GM19324 (cell line): ENCODE measurements around the gene C1orf210.

Source experiments
- ATAC-seq: cut with Tn5 transposase; IDR thresholded peaks from one replicate; pipeline ENCODE4 v1.9.1; 2021; ENCODE audit warnings: mild to moderate bottlenecking, moderate library complexity; ENCODE audit not compliant: unreplicated experiment, low FRiP score

Gene C1orf210

DNA sequence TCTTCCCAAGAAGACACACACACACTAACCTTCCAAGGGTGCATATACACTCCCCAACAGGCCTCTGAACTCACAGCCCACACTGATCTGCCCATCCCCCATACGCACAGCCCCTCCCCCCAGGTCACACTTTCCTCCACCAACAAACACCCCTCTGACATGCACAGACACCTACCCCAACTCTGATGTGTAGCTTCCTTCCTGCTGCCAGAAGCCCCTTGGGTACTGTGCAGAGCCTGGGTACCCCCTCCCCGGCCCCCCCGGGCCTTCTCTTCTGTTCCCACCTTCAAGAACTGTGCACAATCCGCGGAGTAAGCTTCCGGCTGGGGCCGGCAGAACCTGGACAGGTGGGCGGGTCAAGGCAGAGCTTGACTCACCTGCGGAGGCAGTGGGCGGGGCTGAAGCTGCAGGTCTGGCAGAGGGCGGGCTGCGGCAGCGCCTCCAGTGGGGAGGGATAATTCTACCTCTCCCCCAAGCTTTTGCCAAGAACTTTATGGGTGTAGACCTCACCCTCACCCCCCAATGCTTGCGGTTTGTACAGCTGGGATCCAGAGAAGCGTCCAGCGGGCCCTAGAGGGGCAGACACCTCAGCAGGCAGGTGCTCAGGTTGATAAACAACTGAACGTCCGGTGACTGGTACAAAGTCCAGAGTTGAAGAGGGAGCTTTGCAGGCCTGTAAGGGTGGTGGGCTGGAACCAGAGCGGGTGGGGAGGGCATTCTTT lies at the start of gene C1orf210:
Gene C1orf210 (minus strand): TSS at position 313 of the 722 bp plus-strand sequence. CDS start 2,311 bp downstream, outside the sequence.
- no peak for ATAC-seq

DNA sequence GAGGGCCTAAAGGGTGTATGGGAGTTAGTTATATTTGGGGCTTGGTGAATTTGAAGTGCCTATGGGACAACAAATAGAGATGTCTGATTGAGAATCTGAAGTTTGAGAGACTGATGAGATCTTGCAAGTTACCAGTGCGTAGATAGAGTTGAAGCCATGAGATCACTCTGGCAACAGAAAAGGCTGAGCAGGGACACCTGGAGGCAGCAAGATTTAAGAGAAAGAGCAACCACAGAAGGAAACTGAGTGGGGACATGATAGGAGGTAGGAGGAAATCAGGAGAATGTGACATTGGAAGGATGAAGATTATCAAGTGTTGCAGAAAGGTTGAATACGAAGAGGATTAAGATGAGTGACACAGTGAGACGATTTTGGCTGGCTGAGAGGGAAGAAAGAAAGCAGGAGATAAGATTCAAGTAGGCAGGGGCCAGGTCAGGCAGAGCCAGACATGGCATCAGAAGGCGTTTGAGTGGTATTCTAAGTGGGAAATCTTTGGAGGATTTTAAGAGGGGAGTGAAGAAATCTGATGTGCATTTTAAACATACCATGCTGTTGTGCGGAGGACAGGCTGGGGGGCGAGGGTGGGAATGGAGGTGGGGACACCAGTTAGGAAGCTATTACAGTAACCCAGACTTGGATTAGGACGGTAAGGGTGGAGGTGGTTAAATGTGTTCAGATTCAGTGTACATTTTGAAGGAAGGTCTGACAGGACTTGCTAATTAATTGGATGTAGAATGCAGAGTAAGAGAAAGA lies 49.2 kb upstream of the C1orf210 start:
- ATAC-seq = no peak

DNA sequence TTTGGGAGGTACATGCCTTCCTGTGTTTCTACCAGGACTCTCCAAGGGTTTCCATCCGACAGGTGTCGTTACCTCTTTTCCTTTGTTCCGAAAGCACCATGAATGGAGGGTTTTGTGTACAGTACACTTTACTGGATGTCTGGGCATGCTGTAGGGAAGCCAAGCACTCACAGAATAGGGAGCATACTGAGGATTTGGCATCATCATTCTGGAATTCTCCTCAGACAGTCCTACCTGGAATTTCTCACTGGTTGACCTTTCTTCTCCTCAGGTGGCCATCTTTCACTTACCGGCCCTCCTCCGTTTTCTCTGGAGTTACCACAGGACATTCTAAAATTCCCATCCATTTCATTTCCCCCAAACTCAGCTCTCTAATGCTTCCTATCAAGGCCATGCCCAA lies 46.3 kb upstream of the C1orf210 start:
- ATAC-seq = no peak

DNA sequence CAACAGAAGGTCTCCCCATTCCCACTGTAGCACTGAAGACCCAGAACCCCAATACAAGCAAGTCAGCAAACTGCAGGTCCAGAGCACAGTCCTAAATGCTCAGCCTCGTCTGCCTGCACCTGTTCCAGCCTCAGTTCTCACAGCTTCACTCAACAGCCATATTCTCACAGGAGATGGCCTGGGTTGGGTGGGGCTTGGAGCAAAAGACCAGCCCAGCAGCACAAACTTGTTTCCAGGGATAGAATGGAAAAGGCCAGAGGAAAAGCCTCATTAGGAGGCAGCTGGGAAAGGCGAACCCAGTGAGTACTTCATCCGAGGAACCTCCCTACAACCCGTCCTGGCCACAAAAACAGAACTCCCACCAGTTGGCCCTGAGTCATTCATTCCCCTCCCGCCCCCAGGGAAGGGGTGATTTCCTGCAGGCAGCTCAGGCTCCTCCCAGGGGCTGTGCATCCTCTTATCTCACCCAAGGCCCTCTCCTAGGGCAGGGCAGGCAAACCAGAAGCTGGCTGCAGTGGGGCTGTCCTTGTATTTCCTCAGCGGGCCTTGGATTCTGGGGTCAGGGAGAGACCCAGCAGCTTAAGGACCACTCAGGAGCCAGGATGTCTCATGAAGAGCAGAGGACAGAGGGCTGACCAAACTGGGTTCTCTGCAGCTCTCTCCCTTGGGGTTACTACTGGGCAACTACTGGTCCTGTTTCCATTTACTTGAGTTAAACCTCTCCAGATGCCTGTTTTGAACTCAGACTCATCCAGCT lies 44.8 kb upstream of the C1orf210 start:
- ATAC-seq = no peak

DNA sequence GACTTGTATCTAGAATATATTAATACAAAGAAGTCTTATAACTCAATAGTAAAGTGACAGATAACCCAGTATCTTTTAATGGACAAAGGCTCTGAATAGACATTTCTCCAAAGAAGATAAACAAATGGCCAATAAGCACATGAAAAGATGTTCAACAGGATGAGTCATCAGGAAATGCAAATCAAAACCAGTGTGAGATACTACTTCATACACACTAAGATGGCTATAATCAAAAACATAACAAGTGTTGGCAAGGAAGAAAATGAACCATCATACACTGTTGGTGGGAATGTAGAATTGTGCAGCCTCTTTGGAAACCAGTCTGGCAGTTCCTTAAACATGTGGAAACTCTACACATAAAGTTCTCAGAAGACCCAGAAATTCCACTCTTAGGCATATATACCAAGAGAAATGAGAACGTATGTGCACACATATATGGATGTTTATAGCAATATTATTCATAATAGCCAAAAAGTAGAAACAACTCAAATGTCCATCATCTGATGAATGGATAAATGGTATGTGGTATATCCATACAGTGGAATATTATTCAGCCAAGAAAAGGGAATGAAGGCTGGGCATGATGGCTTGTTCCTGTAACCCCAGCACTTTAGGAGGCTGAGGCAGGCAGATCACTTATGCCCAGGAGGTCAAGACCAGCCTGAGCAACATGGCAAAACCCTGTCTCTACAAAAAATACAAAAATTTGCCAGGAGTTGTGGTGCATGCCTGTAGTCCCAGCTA lies 42.3 kb upstream of the C1orf210 start:
- ATAC-seq = no peak

DNA sequence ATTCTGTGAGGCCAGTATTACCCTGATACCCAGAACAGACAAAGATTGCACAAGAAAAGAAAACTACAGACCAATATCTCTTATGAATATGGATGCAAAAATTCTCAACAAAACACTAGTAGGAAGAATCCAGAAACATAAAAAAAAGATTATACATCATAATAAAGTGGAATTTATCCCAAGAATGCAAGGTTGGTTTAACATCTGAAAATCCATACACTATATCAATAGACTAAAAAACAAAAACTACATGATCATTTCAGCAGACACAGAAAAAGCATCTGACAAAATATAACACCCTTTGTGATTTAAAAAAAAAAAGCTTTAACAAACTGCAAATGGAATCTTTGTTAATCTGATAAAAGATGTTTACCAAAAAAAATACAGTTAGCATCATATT lies 40.0 kb upstream of the C1orf210 start:
- ATAC-seq = no peak

DNA sequence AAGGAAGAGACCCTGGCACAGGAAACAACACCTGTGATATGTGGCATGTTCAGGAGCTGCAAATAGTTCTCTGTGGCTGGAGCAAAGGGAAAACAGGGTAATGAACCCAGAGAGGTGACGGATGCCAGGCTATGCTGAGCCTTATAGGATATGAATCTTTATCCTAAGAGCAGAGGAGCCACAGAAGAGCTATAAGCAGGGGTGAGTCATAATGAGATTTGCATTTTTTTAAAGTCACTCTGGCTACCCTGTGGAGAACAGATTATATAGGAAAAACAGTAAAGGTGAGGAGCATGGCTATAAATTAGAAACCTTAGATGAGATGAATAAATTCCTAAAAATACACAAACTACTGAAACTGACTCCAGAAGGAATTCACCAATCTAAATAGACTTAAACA lies 39.4 kb upstream of the C1orf210 start:
- no peak for ATAC-seq

DNA sequence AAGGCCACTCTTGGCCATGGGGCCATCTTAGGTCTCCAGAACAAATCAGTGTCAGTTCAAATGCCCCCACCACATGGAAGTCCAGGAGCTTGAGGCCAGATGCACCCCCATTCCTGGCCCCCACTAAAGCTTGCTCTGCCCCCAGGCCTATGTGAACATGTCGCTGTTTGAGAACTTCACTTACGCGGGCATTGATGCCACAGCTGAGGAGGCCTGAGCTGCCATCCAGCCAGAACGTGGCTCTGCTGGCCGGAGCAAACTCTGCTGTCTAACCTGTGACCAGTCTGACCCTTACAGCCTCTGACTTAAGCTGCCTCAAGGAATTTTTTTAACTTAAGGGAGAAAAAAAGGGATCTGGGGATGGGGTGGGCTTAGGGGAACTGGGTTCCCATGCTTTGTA lies 37.1 kb upstream of the C1orf210 start:
- no peak for ATAC-seq

DNA sequence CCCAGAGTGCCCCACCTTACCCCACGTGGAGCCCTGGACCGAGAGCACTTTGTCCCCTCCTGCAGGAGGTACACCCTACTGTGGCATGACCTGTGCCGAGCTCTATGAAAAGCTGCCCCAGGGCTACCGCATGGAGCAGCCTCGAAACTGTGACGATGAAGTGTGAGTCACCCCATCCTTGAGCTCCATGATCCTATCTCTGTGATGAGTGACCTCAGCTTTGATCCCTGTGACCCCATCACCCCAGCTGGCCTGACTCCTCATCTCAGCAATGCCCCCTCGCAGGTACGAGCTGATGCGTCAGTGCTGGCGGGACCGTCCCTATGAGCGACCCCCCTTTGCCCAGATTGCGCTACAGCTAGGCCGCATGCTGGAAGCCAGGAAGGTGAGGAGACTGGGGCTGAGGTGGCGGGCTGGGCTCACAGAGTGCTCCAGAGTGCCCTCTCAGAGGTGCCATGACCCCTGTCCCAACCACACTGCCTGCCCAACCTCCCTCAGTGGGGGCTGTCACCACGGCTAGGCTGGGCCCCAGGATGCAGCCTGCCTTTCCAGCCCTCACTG lies 36.0 kb upstream of the C1orf210 start:
- ATAC-seq = no peak

DNA sequence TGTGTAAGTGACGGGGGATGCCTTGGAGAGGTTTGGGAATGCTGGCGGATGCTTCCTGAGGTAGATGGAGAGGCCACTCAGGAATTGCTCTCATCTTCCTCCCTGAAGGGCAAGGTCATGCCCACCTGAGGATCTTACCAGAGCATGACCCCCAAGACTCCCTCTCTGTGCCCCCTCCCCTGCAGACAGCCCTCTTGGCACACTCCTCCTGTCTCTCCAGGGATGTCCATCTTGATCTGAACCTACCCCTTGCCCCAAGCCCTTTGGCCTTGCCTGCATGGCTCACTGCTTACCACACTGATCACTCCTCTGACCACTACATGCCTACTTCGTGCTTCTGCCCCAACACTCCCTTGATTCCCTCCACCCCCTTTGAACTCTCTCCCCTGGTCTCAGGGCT lies 34.4 kb upstream of the C1orf210 start:
- ATAC-seq = no peak

DNA sequence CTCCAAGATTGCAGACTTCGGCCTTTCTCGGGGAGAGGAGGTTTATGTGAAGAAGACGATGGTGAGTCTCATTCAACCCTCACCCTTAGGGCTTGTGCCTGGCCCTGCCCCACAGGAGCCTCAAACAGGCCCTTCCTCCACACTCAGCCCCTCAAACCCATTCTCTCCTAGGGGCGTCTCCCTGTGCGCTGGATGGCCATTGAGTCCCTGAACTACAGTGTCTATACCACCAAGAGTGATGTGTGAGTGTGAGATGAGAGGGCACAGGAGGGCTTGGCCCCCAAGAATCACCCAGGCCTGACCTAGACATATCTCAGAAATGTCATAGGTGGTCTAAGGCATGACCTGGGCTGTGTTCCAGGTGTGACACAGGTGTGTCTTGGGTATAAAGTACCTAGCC lies 33.9 kb upstream of the C1orf210 start:
- no peak for ATAC-seq

DNA sequence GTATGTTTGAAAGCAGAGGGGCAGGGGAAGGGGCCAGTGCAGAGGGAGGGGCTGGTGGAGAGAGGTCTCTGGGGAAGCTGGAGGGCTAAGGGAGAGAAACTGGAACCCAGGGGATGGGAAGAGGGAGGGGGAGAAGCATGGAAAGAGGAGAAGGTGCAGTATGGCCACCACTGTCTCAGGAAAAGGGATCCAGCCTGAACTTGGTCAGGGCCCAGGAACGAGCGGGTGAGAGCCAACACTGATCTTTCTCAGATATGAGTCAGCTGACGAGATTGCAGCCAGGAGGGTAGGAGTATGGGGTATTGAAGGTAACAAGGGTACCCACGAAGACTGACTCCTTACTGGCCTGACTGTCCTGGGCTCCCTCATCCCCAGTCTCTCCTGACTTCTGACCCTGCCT lies 33.5 kb upstream of the C1orf210 start:
- no peak for ATAC-seq

DNA sequence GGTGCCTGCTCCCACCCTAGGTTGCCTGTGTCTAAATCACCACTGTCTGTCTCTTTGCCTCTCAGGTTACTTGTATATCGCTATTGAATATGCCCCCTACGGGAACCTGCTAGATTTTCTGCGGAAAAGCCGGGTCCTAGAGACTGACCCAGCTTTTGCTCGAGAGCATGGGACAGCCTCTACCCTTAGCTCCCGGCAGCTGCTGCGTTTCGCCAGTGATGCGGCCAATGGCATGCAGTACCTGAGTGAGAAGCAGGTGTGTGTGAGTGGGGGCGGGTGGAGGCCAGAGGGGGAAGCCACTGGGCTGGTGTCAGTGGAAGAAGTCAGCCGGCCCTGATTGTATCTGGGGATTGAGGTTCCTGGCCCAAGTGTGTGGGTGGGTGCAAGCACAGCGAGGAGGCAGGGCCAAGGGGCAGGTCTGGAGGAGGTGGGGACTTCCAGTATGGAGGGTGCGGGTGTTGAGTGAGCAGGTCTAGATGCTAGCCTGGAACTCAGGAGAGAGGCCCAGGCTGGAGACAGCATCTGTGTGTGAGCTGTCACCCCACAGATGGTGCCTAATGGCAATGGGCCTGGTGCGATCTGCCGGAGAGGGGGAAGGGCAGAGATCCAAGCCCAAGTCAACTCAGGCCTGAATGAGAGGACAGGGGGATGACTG lies 32.6 kb upstream of the C1orf210 start:
- ATAC-seq = no peak

DNA sequence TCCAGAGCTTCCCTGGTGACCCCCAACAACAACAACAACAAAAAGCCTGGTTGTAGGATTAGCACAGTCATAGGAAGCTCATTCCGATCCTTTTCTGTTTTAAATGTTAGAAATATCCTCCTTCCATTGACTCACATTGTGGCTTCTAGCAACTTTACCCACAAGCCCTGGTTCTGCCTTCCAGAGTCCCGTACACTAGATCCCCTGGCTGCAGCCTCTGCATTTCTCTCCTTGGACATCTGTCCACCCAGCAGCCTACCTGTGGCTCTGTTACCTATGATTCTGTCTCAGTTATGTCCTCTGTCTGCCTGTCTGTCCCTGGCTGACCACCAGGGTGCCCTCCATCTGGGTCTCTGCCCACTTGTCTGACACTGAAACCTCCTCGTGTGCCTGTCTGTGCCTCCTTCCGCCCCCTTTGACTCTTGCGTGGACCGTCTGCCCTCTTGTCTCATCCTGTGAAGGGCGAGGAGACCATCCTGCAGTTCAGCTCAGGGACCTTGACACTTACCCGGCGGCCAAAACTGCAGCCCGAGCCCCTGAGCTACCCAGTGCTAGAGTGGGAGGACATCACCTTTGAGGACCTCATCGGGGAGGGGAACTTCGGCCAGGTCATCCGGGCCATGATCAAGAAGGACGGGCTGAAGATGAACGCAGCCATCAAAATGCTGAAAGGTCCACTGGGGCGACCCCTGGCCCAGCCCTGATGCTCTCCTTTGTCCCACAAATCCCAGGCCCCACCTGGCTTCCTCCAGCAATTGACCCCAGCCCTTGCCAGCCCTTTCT lies 31.5 kb upstream of the C1orf210 start:
- ATAC-seq = no peak

DNA sequence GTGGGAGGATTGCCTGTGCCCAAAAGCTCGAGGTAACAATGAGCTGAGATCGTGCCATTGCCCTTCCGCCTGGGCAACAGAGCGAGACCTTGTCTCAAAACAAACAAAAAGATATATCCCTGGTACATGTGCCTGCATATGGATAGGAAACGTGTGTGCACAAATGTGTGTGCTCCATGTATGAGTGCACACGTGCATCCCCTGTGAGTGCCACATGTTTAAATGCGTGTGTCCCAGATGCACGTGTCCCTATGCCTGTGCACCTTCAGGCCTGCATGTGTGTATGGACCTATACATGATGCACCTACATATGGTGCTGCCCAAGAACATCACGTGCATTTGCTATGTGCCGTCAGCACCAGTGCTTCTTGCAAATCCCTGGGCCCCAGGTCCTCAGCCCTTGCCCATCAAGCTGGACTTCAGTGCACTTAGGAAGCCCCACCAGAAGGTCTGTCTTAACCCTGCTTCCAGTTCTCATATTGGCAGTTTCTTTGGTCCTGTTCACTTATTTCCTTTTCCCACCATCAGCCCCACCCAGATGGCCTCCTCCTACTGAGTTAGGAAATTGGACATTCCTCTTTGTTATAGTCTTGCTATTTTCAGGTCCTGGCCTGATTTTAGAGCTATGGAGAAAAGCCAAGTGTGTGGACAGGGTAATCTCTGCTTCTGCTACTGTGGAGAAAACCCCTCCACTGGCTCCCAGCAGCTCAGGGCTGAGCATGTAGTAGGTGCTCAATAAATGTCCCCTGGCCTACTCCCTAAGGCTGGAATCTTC lies 30.8 kb upstream of the C1orf210 start:
- ATAC-seq = no peak

DNA sequence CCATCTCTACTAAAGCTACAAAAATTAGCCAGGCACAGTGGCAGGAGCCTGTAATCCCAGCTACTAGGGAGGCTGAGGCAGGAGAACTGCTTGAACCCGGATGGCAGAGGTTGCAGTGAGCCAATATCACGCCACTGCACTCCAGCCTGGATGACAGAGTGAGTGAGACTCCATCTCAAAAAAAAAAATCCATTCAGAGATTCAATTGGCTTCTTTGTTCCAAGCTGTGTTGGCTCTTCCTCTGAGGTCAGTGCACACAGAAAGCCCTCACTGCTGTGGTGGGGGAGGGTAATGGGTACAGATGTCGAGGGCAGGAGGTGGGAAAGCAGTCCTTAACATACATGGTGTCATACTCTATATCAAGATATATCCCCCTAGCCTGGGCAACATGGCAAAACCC lies 30.1 kb upstream of the C1orf210 start:
- no peak for ATAC-seq

DNA sequence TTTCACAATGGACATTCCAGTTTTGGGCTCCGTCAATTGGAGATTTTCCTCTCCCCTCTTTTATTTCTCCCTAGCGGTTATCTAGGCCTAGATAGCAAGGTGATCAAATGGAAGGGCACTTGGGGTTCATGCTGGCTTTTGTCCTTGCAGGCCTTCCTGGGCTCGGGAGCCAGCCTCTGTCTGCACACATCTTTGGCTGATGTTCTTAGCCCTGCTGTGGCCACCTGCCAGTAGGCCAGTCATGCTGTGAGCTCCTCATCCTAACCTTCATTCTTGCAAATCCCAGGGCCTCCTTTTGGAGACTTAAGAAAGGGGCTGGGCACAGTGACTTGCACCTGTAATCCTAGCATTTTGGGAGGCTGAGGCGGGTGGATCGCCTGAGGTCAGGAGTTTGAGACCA lies 28.9 kb upstream of the C1orf210 start:
- no peak for ATAC-seq

DNA sequence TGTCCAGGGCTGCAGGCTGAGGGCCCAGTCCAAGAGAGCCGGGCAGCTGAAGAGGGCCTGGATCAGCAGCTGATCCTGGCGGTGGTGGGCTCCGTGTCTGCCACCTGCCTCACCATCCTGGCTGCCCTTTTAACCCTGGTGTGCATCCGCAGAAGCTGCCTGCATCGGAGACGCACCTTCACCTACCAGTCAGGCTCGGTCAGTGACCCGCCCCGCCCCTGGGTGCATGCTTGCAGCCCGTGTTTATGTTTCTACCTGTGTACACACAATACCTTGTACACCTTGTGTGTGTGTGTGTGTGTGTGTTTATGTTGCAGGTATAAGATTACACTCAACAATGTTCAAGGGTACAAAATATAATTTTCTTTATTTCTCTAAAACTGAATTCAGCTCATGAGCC lies 28.4 kb upstream of the C1orf210 start:
- ATAC-seq = no peak
